Esophagus mucosa (tissue), 1 donor: ENCODE results near the gene TUFM. TPM values are rescaled to one million over a fixed set of nuclear protein-coding genes. Genes with fewer than 3 reads are reported as not detected.
"Not testable (repeated sequence)": the region's sequence is repeated elsewhere in the genome, so short reads cannot be mapped to it uniquely, and the experiment has no call there.

Experiments used
- ATAC-seq: fragments of 200-7000 bp; cut with Tn5 transposase; one replicate; pipeline ENCODE4 v1.9.1; 2020
- total RNA-seq: library from RNA; stranded (reverse); gene quantifications from one replicate; pipeline ENCODE4 v1.2.4, GENCODE V29; 2023
- donor health status: DM: yes; HTN: yes; CAD: no.

Gene TUFM
- total RNA-seq, 1 donor from 2014 or later, result 137 TPM

- no peak for ATAC-seq
These were observed 7.6 kb downstream of the TUFM start for GRCh38 chr16:28838558-28838918.

GRCh38 chr16:28837672-28838557, 8.2 kb downstream of the TUFM start:
- ATAC-seq, result no peak

- no peak for ATAC-seq
These were observed 9.4 kb downstream of the TUFM start for GRCh38 chr16:28836761-28837064.

- peak; percentile 12 for ATAC-seq
These were observed 10.0 kb downstream of the TUFM start for GRCh38 chr16:28835864-28836760.

GRCh38 chr16:28834873-28835863, 11.0 kb downstream of the TUFM start:
- ATAC-seq, result peak; percentile 12

GRCh38 chr16:28834349-28834748, 11.8 kb downstream of the TUFM start:
- no peak for ATAC-seq

- no peak for ATAC-seq
These were observed 15.6 kb downstream of the TUFM start for GRCh38 chr16:28830531-28830930.

GRCh38 chr16:28829747-28830146, 16.4 kb downstream of the TUFM start:
- ATAC-seq, result no peak

GRCh38 chr16:28826141-28826540, 20.0 kb downstream of the TUFM start:
- no peak for ATAC-seq

- no peak for ATAC-seq
These were observed 21.5 kb downstream of the TUFM start for GRCh38 chr16:28824717-28824973.

GRCh38 chr16:28823873-28824716, 22.1 kb downstream of the TUFM start:
- peak; percentile 91 for ATAC-seq

GRCh38 chr16:28823291-28823872, 22.8 kb downstream of the TUFM start:
- ATAC-seq, result peak; percentile 41

GRCh38 chr16:28822520-28823290, 23.4 kb downstream of the TUFM start, which contains the start of gene ATXN2L:
TSS of gene ATXN2L (plus strand) at chr16:28822999. CDS start at chr16:28823260, 261 bp downstream.
- ATAC-seq, result peak; percentile 83

GRCh38 chr16:28821874-28822519, 24.2 kb downstream of the TUFM start:
- ATAC-seq, result no peak

GRCh38 chr16:28820546-28820945, 25.6 kb downstream of the TUFM start:
- not testable (repeated sequence) for ATAC-seq

GRCh38 chr16:28820016-28820415, 26.1 kb downstream of the TUFM start:
- no peak for ATAC-seq

GRCh38 chr16:28807445-28808120, 38.6 kb downstream of the TUFM start:
- not testable (repeated sequence) for ATAC-seq

- peak; percentile 76 for ATAC-seq
These were observed 43.7 kb downstream of the TUFM start for GRCh38 chr16:28802235-28803019.
